Measurements from ENCODE around the gene RNF113B.

RNF113B gene

DNA sequence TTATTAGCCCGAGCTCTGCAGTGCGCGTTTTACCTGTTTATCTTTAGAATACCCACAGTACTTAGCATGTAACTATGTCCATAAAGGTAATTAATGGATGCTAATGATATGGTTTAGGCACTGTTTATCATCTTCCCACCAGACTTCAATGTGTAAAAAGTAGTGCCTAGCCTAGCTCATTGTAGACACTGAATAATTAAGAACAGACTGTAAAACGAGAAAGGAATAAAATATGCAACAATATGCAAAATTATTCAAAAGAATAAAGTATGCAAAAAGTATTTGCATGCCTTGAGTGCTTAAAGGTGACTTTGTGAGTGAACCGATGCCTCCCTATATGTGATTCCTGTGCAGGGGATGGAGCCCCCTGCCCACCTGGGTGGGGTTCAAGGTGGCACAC is 35.7 kb upstream of the RNF113B start:
- peaks cover 2% of the 10 kb centered on the region for H3K27me3 ChIP-seq (ENCODE audit: insufficient read depth, poor library complexity, severe bottlenecking)
- TF ChIP-seq GABPA (IDR thresholded peaks at IDR 0.05; ENCODE audit: low read depth) (no peak), POLR2AphosphoS5 (IDR thresholded peaks at IDR 0.05; ENCODE audit: low read depth) (no peak), REST (IDR thresholded peaks at IDR 0.05; ENCODE audit: insufficient replicate concordance, low read depth) (no peak), SPI1 (IDR thresholded peaks at IDR 0.05; ENCODE audit: borderline replicate concordance, low read depth) (no peak)
- TF ChIP-seq, protein P1, sequence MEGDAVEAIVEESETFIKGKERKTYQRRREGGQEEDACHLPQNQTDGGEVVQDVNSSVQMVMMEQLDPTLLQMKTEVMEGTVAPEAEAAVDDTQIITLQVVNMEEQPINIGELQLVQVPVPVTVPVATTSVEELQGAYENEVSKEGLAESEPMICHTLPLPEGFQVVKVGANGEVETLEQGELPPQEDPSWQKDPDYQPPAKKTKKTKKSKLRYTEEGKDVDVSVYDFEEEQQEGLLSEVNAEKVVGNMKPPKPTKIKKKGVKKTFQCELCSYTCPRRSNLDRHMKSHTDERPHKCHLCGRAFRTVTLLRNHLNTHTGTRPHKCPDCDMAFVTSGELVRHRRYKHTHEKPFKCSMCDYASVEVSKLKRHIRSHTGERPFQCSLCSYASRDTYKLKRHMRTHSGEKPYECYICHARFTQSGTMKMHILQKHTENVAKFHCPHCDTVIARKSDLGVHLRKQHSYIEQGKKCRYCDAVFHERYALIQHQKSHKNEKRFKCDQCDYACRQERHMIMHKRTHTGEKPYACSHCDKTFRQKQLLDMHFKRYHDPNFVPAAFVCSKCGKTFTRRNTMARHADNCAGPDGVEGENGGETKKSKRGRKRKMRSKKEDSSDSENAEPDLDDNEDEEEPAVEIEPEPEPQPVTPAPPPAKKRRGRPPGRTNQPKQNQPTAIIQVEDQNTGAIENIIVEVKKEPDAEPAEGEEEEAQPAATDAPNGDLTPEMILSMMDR (IDR thresholded peaks at IDR 0.05; ENCODE audit: insufficient read depth, low read length) = no peak
- no peak for DNase-seq (ENCODE audit: low read depth in 1 of 2, low spot score in 1 of 2)
- no peak overlapping the region for H3K4me3 ChIP-seq (replicated peaks; ENCODE audit: insufficient read depth, low read length)
- H3K27ac ChIP-seq (replicated peaks) = no peak overlapping the region

DNA sequence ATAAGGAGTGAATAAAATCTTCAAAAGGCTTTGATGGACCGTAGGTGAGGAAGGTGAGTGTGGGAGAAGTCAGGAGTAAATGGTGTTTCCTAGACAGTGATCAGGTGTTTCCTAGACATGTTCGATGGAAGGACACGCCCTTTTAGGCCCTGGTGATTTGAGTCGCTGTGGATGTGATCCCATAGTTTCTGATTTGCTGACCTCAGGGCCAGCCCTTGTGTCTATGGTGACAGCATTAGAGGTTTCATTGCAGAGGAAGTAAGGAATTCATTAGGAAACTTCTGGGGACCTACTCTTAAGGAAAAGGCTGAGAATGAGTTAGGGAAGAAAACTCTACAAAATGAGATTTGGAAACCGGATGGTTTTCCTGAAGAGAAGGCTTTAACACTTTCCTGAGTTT is 31.5 kb upstream of the RNF113B start:
- Histone ChIP-seq H3K27ac (replicated peaks) (no peak overlapping the region), H3K4me3 (replicated peaks; ENCODE audit: insufficient read depth, low read length) (no peak overlapping the region), H3K27me3 (ENCODE audit: insufficient read depth, poor library complexity, severe bottlenecking) (no peaks in the 10 kb centered on the region)
- DNase-seq (ENCODE audit: low read depth in 1 of 2, low spot score in 1 of 2) = no peak
- TF ChIP-seq GABPA (IDR thresholded peaks at IDR 0.05; ENCODE audit: low read depth) = no peak
- no peak for TF ChIP-seq POLR2AphosphoS5 (IDR thresholded peaks at IDR 0.05; ENCODE audit: low read depth)
- TF ChIP-seq, protein P1 (IDR thresholded peaks at IDR 0.05; ENCODE audit: insufficient read depth, low read length) = no peak
- no peak for TF ChIP-seq SPI1 (IDR thresholded peaks at IDR 0.05; ENCODE audit: borderline replicate concordance, low read depth)
- TF ChIP-seq REST (IDR thresholded peaks at IDR 0.05; ENCODE audit: insufficient replicate concordance, low read depth) = no peak

DNA sequence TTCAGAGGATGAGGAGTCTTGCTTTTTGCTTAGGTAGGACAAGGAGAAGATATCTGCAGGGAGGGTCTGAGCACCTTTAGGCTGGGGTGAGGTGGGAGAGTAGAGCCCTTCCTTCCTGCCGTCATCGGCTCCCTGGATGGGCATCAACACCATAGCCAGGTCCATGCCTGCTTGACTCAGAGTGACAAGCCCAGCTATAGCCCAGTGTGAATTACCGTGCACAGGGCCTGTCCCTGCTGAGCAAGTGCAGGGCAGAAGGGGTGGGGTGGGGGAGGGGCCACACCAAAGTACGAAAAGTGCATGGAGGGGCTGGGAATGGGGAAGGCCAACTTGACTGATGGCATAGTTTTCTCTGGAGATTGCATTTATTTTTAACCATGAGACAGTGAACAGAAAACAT is 30.3 kb upstream of the RNF113B start:
- H3K27ac ChIP-seq (replicated peaks) = no peak overlapping the region
- no peak for TF ChIP-seq POLR2AphosphoS5 (IDR thresholded peaks at IDR 0.05; ENCODE audit: low read depth)
- TF ChIP-seq, protein P1 (IDR thresholded peaks at IDR 0.05; ENCODE audit: insufficient read depth, low read length) = no peak
- no peak for TF ChIP-seq SPI1 (IDR thresholded peaks at IDR 0.05; ENCODE audit: borderline replicate concordance, low read depth)
- no peak for TF ChIP-seq GABPA (IDR thresholded peaks at IDR 0.05; ENCODE audit: low read depth)
- TF ChIP-seq REST (IDR thresholded peaks at IDR 0.05; ENCODE audit: insufficient replicate concordance, low read depth) = no peak

More for the DNA sequence above, 30.3 kb upstream of the RNF113B start:
- DNase-seq (ENCODE audit: low read depth in 1 of 2, low spot score in 1 of 2) = no peak
- no peaks in the 10 kb centered on the region for H3K27me3 ChIP-seq (ENCODE audit: insufficient read depth, poor library complexity, severe bottlenecking)
- no peak overlapping the region for H3K4me3 ChIP-seq (replicated peaks; ENCODE audit: insufficient read depth, low read length)

Data from HL-60 (cell line).